GM19351 (cell line): ENCODE measurements around the gene SAA4.
"Not testable (repeated sequence)": the region's sequence is repeated elsewhere in the genome, so short reads cannot be mapped to it uniquely, and the experiment has no call there.

Experiments
- ATAC-seq: cut with Tn5 transposase; IDR thresholded peaks from one replicate; pipeline ENCODE4 v1.9.1; 2021; ENCODE audit warnings: mild to moderate bottlenecking, moderate library complexity; ENCODE audit not compliant: unreplicated experiment

The SAA4 gene

DNA sequence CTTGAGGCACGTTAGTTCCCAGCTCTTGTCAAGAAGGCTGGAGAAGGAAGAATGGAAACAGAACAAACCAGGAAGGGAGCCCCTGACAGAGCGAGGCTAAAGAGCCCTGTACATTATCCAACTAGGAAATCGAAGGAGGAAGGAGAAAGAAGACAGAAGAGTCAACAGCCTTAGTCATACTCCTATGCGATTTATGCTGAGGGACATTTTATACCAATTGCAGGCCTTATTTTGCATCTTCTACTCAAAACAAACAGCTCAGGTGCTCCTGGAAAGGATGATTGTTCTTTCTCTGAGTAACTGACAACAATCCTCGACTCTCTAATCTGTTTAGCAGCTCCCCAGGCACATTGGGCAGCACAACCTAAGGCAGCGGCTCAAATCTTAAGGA is 10.6 kb upstream of the SAA4 start:
- peak; percentile 36 for ATAC-seq

DNA sequence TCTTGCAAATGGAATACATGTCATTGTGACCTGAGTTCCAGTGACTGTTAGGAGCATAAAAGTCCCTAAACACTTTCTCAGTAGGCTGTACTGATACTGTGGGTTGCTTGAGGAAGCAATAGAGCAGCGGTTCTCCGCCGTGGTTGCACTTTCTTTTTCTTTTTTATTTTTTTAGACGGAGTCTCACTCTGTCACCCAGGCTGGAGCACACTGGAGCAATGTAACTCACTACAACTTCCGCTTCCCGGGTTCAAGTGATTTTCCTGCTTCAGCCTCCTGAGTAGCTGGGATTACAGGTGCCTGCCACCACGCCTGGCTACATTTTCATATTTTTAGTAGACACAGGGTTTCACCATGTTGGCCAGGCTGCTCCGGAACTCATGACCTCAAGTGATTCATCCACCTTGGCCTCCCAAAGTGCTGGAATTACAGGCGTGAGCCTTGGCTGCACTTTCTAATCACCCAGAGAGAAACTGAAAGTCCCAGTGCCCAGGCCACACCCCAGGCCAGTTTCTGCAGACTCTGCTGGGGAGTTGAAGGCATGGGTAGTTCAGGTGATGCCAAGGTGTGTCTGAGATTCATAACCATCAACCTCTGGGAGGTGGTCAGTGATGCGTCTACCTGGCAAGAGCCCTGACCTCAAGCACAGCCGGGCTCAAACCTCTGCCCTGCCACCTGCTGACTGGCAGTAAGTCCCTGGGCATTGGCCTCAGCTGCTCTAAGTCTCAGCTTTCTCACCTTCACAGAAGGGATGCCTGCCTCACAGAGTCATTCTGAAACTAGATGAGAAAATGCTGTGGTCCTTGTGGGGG is 10.0 kb upstream of the SAA4 start:
- peak; percentile 85 for ATAC-seq

DNA sequence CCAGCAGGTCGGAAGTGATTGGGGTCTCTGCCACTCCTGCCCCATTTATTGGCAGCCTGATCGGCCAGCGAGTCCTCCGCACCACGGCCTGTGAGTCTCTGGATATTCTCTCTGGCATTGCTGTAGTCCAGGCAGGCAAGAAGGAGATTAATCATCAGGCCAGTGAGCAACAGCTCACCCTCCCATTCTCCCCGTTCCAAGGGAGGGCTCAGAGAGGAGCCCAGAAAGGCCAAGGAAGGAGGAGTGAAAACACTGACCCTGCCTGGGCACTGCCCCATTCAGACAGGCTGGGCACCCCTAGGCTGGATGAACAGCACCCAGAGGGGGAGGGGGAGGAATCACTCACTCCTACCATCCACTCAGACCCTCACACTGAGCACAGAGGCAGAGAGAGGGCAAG is 8.8 kb upstream of the SAA4 start:
- ATAC-seq: no peak

DNA sequence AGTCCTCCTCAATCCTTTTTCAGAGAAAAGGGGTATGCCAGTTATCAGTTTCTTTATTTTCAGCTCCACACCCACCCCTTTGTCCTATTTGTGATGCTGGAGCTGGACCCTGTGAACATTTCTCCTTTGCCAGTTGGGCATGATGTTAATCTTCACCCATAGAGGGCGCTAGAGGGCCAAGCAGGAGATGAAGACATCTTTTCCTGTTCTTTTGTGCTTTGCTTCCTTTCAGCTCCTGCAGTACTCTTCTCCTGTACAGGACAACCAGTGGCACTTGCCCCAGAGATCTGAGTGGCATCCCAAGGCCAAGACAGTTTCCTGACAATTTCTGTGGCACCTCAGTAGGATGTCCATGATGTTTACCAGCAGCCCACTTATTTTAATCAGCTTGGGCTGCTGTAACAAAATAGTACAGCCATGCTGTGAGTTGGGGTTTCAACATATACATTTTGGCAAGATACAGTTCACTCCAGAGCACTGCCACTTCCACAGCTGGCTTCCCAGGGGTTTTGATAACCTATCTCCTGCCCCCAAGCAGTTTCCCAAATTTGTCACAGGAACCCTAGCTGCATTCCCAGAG is 7.3 kb upstream of the SAA4 start:
- no peak for ATAC-seq

DNA sequence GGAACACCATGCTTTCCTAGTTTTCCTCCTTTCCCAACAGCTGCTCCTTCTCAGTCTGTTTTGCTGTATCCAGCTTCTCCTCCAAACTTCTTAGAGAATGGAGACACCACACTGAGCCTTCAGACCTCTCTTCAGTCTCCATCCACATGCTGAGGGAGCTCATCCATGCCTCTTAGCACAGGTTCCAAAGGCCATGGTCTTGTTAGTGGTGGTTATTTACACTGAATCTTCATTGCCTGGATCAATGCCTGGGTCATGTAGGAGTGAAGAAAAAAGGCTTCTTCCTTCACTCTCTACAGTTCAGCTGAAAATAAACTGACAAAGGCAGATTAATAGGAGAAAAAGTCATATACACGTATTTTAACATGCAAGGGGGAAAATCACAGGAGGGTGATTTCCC is 3.1 kb upstream of the SAA4 start:
- ATAC-seq: no peak

DNA sequence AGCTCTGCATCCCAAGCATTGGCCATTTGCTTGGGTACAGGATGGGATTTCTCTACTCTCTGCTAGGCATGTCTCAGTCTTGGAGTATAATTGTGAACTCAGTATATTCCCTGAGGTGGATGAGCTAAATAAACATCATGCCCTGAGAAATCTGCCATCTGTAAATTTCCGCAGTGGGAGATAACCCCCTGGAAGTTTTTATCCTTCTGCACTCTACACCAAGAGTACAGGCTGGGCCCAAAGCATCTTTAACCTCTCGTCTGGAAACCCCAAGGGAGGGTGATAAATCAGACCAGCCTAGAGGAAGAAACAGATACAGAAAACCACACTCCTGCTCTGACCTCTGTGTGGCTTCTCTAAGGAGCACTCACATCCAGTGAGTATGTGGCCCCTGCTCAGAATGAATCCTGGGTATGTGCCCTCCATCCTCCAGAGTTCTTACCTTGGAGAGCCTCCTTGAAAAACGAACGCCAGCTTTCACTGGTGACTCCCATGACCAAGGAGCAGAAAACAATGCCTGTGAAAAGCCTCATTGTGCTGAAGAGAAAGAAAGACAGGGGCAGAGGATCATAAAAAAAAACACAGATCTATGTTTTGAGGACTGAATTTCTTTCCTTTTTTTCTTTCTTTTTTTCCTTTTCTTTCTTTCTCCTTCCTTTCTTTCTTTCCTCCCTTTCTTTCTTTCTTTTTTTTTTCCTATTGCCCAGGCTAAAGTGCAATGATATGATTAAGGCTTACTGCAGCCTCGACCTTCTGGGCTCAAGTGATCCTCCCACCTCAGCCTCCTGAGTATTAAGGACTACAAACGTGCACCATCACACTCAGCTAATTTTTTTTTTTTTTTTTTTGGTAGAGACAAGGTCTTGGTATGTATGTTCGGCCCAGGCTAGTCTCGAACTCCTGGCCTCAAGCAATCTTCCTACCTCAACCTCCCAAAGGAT is 938 bp downstream of the SAA4 start:
- ATAC-seq: no peak

DNA sequence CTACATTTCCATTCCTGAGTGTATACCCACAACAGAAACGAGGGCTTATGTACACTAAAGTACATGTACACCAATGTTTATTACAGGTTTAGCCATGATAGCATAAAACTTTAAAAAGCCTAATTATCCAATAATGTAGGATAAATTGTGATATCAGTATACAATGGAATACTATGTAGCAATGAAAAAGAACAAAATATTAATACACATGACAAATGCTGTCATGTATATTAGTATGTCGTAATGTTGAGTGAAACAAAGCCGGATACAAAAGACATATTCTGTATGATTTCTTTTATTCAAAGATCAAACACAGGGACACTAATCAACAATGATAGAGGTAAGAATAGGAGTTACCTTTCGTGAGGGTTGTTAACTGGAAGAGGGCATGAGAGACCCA is 2.7 kb downstream of the SAA4 start:
- ATAC-seq: no peak

DNA sequence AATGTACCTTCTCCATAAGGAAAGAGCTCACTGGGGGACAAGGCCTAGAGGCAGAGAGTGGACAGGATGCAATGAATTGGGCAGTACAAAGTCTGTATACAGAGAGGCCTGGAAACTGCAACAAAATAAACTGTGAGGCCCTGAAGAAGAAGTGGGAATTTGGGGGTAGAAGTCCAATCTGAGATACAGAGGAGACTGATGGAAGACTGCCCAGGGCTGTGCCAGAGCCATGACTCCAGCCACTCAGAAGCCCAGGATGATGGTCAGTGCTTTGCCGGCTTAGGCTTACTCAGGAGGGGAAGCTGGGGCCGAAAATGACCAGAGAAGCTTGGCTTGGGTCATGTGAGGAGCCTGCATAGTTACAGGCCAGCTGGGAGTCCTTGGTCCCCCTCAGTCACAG is 5.7 kb downstream of the SAA4 start:
- ATAC-seq: no peak

DNA sequence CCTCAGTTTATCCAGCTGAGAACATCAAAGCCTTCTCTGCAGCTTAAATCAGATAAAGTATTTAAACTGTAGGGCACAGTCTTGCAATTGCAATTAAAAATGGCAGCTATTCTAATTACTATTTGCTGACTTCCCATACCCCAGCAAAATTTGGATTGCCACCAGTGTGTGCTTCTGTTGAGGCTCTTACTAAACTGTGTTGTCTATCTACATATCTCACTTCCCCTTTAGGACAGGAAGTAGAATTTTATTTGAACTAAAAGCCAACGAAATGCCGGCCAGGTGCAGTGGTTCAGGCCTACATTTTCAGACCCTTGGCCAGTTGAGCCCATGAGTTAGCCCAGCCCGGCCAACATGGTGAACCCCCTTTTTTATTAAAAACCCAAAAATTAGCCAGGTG is 7.1 kb downstream of the SAA4 start:
- ATAC-seq: peak; percentile 96

DNA sequence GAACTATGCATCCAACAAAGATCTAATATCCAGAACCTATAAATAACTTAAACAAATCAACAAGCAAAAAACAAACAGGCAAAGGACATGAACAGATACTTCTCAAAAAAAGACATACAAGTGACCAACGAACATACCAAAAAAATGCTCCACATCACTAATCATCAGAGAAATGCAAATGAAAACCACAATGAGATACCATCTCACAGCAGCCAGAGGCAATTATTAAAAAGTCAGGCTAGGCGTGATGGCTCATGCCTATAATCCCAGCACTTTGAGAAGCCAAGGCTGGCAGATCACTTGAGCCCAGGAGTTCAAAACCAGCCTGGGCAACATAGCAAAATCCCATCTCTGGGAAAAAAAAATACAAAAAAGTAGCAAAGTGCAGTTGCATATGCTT is 10.7 kb downstream of the SAA4 start:
- peak; percentile 26 for ATAC-seq

DNA sequence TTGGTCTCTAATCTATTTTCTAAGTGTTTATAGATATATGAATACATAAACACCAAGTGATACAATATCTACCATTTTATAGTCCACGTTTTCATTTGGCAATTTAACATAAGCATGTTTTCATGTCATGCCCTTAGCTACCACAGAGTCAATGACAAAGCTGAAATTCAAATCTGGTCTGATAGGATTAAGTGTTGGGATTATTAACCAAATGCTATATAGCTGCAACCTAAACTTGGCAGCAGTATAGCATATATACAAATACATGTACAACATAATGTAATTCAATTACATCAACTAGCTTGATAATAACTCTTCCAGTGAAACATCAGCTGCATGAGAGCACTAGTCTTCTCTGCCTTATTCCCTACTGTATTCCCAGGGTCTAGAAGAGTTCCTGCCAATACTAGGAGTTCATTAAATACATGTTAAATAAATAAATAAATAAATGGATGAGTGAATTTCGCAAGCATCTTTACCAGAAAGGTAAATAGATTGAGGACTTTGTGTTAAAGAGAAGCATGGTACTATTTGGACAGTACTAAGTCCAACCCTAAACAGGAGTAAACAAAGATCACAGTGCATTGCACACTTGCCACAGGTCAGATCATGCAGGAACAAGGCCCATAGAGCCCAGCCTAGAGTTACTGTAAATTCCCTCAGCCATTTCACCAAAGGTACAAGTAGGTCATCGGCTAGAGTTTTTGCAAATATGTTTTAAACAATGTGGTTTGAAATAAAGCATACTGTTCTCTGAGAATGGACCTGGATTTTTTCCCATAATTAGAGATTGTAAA is 12.8 kb downstream of the SAA4 start:
- no peak for ATAC-seq

DNA sequence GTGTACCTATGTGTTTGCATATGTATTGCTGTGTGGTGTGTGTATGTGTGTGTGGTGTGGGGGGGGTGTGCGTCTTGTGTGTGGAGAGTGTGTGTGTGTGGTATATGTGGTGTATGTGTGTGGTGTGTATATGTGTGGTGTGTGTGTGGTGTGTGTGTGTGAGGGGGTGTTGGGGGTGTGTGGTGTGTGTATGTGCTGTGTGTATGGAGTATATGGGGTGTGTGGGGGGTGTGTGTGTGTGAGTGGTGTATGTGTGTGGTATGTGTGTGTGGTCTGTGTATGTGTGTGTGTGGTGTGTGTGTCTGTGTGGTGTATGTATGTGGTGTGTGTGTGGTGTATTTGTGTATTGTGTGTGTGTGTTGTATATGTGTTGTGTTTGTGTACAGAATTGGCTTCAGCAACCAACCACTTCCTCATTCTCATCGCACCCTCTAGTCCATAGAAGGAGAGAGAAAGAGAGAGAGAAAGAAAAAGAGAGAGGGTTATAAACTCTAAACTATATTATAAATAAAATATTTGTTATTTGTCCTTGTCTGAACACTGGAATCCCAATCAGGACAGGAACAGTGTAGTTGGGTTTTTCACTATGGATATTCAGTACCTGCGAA is 13.7 kb downstream of the SAA4 start:
- ATAC-seq: no peak

DNA sequence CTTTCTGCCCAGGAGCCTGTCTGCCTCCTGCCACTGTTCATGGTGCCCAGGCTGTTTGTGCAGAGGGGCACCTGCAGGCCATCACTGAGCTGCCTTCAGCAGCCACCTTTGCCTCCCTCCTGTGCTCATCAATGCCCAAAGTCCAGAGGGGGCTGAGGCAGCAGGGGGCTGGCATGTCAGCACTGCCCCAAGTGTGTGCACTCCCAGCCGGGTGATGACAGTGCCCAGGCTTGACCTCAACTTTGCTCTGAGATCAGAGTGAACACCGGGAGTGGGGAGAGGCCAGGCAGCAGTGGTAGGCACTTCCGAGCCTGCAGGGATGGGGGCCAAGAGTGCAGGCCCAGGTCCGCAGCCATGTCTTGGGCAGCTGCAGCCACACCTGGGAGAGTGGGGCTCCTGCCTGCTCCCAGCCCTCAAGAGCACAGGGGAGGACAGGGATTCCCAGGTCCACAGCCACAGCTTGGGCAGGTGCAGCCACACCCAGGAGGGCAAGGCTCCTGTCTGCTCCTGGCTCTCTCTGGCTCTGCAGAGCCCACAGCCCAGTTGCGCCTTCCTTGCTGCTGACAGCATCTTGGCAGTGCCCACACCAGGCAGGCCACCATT is 15.2 kb downstream of the SAA4 start:
- no peak for ATAC-seq

DNA sequence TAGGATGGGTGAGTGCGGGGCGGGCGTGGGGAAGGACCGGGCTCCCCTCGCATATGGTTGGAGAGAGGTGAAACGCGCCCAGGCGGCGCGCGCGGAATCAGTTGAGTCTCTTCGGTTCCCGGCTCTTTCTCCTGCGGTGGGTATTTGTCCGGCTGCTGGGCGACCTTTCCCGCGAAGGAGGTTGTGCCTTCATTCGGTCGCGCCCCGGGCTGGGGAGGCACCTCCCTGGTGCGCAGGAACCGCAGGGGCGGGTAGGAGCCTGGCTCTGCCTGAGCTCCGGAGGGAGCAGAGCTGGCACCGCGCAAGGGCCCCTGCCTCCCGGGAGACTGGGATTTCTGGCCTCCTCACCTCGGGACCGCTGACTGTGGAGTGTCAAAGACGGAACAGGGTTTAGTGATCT is 27.5 kb downstream of the SAA4 start:
- no peak for ATAC-seq

DNA sequence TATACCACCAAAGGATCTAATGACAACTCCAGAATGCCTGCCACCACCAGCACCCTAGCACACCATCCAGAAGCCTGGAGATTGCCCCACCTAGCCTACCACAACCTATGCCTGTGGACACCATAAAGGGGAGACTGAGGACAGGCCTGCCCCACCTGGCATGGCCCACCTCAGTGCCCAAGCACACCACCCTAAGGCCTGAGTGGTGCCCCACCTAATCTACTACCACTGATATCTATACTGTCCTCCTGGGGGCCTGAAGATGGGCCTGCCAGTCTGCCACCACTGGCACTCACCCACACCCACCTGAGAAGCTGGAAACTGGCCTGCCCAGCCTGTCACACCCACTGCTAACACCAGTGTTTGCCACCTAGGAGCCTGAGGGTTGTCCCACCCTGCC is 31.8 kb downstream of the SAA4 start:
- no peak for ATAC-seq

DNA sequence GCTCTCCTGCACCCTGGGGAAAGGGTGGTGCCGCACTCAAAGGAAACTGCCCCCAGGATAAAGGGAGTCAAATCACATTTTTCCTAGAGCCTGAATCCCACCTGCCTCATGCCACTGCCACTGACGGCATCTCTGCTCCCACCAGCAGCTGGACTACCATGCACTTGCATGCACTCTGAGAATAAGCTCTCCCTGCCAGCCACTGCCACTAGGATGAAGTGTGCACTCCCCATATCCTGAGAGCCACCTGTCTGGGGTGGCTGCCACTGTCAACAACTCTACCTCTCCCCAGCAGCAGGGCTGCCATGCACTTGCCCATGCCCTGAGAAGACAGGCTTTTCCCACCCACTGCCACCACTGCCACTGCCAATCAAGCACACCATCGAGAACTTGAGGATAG is 32.4 kb downstream of the SAA4 start:
- ATAC-seq: no peak

DNA sequence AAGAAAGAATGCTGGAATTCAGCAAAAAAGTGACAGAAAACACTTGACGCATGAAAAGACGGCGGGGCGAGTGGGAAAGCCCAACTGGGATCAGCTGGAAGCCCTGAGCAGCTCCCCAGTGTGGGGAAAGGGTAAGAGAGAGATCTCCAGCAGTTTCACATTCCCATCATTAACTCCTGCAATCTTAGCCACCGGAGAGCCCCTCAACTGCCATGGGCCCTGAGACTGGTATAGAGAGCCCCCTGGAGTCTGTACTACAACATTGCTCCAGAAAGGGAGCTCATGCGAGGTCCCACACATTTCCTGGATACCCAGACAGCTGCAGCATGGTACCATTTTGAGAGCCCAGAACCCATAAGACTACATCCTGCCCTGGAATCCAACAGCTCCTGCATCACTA is 32.9 kb downstream of the SAA4 start:
- peak; percentile 79 for ATAC-seq

DNA sequence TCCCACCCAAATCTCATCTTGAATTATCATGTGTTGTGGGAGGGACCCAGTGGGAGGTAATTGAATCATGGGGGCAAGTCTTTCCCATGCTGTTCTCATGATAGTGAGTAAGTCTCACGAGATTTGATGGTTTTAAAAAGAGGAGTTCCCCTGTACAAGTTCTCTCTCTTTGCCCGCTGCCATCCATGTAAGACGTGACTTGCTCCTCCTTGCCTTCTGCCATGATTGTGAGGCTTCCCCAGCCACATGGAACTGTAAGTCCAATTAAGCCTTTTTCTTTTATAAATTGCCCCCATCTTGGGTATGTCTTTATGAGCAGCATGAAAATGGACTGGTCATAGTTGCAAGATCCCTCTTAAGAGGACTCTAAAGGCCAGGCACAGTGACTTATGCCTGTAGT is 38.9 kb downstream of the SAA4 start:
- not testable (repeated sequence) for ATAC-seq

DNA sequence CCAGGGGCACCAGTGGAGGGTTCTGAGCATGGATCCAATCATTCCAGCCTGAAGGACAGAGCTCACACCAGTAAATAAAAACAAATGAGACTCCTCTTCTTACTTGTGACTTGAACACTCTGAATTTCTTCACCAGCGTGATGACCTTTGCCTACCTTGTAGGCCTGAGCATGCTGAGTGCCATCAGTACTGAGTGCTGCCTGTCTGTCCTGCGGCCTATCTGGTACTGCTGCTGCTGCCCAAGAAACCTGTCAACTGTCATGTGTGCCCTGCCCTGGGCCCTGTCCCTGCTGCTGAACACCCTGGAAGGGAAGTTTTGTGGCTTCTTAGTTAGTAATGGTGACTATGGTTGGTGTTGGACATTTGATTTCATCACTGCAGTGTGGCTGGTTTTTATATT is 40.1 kb downstream of the SAA4 start:
- ATAC-seq: no peak

DNA sequence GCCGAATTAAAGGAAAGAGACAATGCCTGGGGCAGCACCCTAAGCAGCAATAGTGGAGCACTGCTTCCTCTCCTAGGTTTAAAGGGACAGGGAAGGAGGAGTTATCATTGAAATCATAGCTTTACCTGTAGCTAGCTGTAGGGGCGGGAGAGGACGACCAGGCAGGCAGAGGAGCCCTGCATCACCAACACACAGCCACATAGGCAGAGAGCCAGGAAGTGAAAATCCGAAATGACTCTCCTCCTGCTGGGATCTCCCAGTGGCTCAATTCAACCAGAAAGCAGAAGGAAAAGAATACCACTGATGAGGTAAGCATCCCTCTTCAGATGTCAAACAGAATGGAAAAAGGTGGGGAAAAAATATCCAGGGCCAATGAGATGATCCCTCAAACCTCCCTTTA is 43.6 kb downstream of the SAA4 start:
- peak; percentile 53 for ATAC-seq
